Neuronal stem cell (in vitro differentiated cells): ENCODE measurements around the gene CEACAM1.

Experiments used
- DNase-seq: peaks from one replicate; pipeline ENCODE4 v3.0.0-alpha.2; 2013; ENCODE audit warnings: low spot score
- H2AFZ ChIP-seq: one replicate; pipeline ENCODE4 v1.6.1; 2013; ENCODE audit warnings: mild to moderate bottlenecking, low read length, inconsistent platforms
- H2AK5ac ChIP-seq: 2 replicates; pipeline ENCODE4 v1.6.1; 2013; ENCODE audit warnings: low read depth, mild to moderate bottlenecking, inconsistent platforms, low read length, moderate library complexity, mixed read lengths
- H2BK120ac ChIP-seq: 2 replicates; pipeline ENCODE4 v1.6.1; 2013; ENCODE audit warnings: low read depth, mild to moderate bottlenecking, inconsistent platforms, low read length, moderate library complexity, mixed read lengths
- H2BK12ac ChIP-seq: one replicate; pipeline ENCODE4 v1.6.1; 2013; ENCODE audit warnings: low read length, inconsistent platforms
- H2BK15ac ChIP-seq: 2 replicates; pipeline ENCODE4 v1.6.1; 2013; ENCODE audit warnings: mild to moderate bottlenecking, low read length, inconsistent platforms, mixed read lengths
- H2BK5ac ChIP-seq: one replicate; pipeline ENCODE4 v1.6.1; 2013; ENCODE audit warnings: inconsistent platforms, mild to moderate bottlenecking, low read length, moderate library complexity
- H3K14ac ChIP-seq: one replicate; pipeline ENCODE4 v1.6.1; 2013; ENCODE audit warnings: low read length, inconsistent platforms
- H3K18ac ChIP-seq: 2 replicates; pipeline ENCODE4 v1.6.1; 2013; ENCODE audit warnings: low read length, inconsistent platforms
- H3K23ac ChIP-seq: 2 replicates; pipeline ENCODE4 v1.6.1; 2013; ENCODE audit warnings: low read depth, mild to moderate bottlenecking, mixed read lengths, low read length, inconsistent platforms; ENCODE audit not compliant: poor library complexity
- H3K27ac ChIP-seq: replicated peaks from 3 replicates; pipeline ENCODE4 v1.5.1; 2013; ENCODE audit warnings: low read length, inconsistent platforms
- H3K27me3 ChIP-seq, 3 experiments: 2 replicates each; pipeline ENCODE4 v1.6.1; 2013; ENCODE audit warnings: low read length in 3 of 3, mild to moderate bottlenecking in 2 of 3, inconsistent platforms in 1 of 3, low read depth in 1 of 3, mixed read lengths in 1 of 3, moderate library complexity in 1 of 3; ENCODE audit not compliant: control insufficient read depth in 3 of 3, insufficient read depth in 3 of 3
- H3K36me3 ChIP-seq, 2 donors: replicated peaks in 1 of 2; 2 replicates each; pipeline ENCODE4 v1.6.1; 2013; ENCODE audit warnings: low read length in 2 of 2; ENCODE audit not compliant: control insufficient read depth in 2 of 2, insufficient read depth in 2 of 2
- H3K4ac ChIP-seq: 2 replicates; pipeline ENCODE4 v1.6.1; 2013; ENCODE audit warnings: inconsistent platforms, mild to moderate bottlenecking, low read length, moderate library complexity
- H3K4me1 ChIP-seq, 2 donors: 1 replicate in 1 of 2; 2 replicates in 1 of 2; pipeline ENCODE4 v1.6.1; 2013; ENCODE audit warnings: low read length in 2 of 2, low read depth in 1 of 2; ENCODE audit not compliant: control insufficient read depth in 2 of 2, insufficient read depth in 1 of 2
- H3K4me2 ChIP-seq: one replicate; pipeline ENCODE4 v1.6.1; 2013; ENCODE audit warnings: mild to moderate bottlenecking, low read length, inconsistent platforms; ENCODE audit not compliant: insufficient read depth, poor library complexity, severe bottlenecking
- H3K4me3 ChIP-seq, 2 donors: 2 replicates each; pipeline ENCODE4 v1.5.1; 2013; ENCODE audit warnings: low read length in 2 of 2, mild to moderate bottlenecking in 2 of 2, inconsistent platforms in 1 of 2, moderate library complexity in 1 of 2
- H3K79me1 ChIP-seq: one replicate; pipeline ENCODE4 v1.6.1; 2013; ENCODE audit warnings: low read depth, mild to moderate bottlenecking, inconsistent platforms, low read length, moderate library complexity
- H3K9ac ChIP-seq: one replicate; pipeline ENCODE4 v1.6.1; 2013; ENCODE audit warnings: mild to moderate bottlenecking, low read depth, low read length, inconsistent platforms; ENCODE audit not compliant: poor library complexity
- H3K9me3 ChIP-seq, 2 donors: replicated peaks in 1 of 2; 2 replicates each; pipeline versions ENCODE3 to v1.6.1; 2013; ENCODE audit warnings: low read length in 2 of 2, mild to moderate bottlenecking in 2 of 2, inconsistent platforms in 1 of 2, low read depth in 1 of 2, mixed read lengths in 1 of 2, moderate library complexity in 1 of 2; ENCODE audit not compliant: control insufficient read depth in 2 of 2, insufficient read depth in 1 of 2
- H4K8ac ChIP-seq: one replicate; pipeline ENCODE4 v1.6.1; 2013; ENCODE audit warnings: low read depth, mild to moderate bottlenecking, inconsistent platforms, low read length, moderate library complexity
- H4K91ac ChIP-seq: one replicate; pipeline ENCODE4 v1.6.1; 2013; ENCODE audit warnings: low read length, low read depth, mild to moderate bottlenecking, inconsistent platforms; ENCODE audit not compliant: poor library complexity
- WGBS, 2 donors: extraction: QIAGEN DNeasy Blood & Tissue Kit; methylation state at CpG; one replicate each; pipeline ENCODE4 v1.1.7; 2013; ENCODE audit warnings: missing lambda C conversion rate in 2 of 2, mixed read lengths in 1 of 2; ENCODE audit not compliant: insufficient read length in 2 of 2, insufficient replicate concordance in 1 of 2; ENCODE audit errors: extremely low coverage in 2 of 2; 5-methylcytosine and 5-hydroxymethylcytosine counted together

Gene CEACAM1

DNA sequence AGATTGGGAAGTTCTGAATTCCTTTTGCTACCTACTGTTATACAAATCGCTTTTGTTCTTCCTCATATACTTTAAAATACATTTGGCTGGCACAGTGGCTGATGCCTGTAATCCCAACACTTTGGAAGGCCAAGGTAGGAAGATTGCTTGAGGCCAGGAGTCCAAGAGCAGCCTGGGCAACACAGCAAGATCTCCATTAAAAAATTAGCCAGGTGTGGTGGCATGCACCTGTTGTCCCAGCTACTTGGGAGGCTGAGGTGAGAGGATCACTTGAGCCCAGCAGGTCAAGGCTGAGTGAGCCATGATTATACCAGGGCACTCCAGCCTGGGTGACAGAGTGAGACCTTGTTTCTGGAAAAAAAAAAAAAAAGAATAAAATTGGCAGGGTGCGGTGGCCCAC is 51.2 kb downstream of the CEACAM1 start:
- Histone ChIP-seq H3K36me3 (no peaks in the 10 kb centered on the region), H3K14ac (no peak overlapping the region), H2BK12ac (no peak overlapping the region), H2AK5ac (no peak overlapping the region), H3K9me3 (no peaks in the 10 kb centered on the region), H3K4ac (no peak overlapping the region), H3K9ac (no peak overlapping the region), H2BK5ac (no peak overlapping the region), H3K4me2 (no peak overlapping the region), H3K27me3 (no peaks in the 10 kb centered on the region), H3K4me1 (peaks cover 3 to 10% of the 10 kb centered on the region in 2 donors), H3K79me1 (no peaks in the 10 kb centered on the region), H2BK15ac (no peak overlapping the region), H3K27ac (no peak overlapping the region), H3K23ac (no peak overlapping the region), H2BK120ac (no peak overlapping the region), H4K91ac (no peak overlapping the region), H3K4me3 (no peak overlapping the region), H2AFZ (no peak overlapping the region), H4K8ac (no peak overlapping the region), H3K18ac (no peak overlapping the region)
- WGBS, 2 donors: no CpG with 5 or more reads among the region's 2 CpGs
- no peak for DNase-seq

GRCh38 chr19:42475366-42475765 is 52.9 kb downstream of the CEACAM1 start:
- no CpG with 5 or more reads among the region's 4 CpGs for WGBS, 2 donors
- Histone ChIP-seq H4K91ac (no peak overlapping the region), H2AK5ac (no peak overlapping the region), H3K9me3 (no peaks in the 10 kb centered on the region), H3K18ac (no peak overlapping the region), H2BK15ac (no peak overlapping the region), H3K79me1 (no peaks in the 10 kb centered on the region), H4K8ac (no peak overlapping the region), H3K4me3 (no peak overlapping the region), H3K27me3 (no peaks in the 10 kb centered on the region), H2BK120ac (no peak overlapping the region), H3K23ac (no peak overlapping the region), H3K27ac (no peak overlapping the region), H2BK5ac (no peak overlapping the region), H3K4me1 (peaks cover 3 to 10% of the 10 kb centered on the region in 2 donors), H2AFZ (no peak overlapping the region), H2BK12ac (no peak overlapping the region), H3K36me3 (no peaks in the 10 kb centered on the region), H3K14ac (no peak overlapping the region), H3K4ac (no peak overlapping the region), H3K4me2 (no peak overlapping the region), H3K9ac (no peak overlapping the region)
- no peak for DNase-seq

DNA sequence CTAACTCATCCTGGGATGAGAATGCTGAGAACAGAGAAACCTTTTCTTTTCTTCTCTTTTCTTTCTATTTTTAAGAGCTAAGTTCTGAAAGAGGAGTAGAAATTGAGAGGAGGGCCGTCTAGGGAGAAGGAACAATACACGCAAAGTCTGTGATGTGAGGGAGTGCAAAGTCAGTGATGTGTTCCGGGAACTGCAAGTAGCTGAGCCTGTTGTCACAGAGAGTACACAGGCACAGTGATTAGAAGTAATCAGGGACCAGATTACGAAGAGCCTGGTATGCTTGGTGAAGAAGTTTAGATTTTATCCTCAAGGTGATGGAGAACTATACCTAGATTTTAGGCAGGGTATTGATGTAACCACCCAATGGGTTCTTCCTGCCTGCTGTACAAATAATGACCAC is 53.5 kb downstream of the CEACAM1 start:
- H3K27me3 ChIP-seq: no peaks in the 10 kb centered on the region
- H2AK5ac ChIP-seq: no peak overlapping the region
- no peak overlapping the region for H3K4ac ChIP-seq
- H2BK15ac ChIP-seq: no peak overlapping the region
- H2AFZ ChIP-seq: peak overlapping the region; percentile 51
- H3K4me1 ChIP-seq: peaks cover 3 to 10% of the 10 kb centered on the region in 2 donors
- H3K4me2 ChIP-seq: no peak overlapping the region
- H3K36me3 ChIP-seq: no peaks in the 10 kb centered on the region
- no peak overlapping the region for H4K8ac ChIP-seq
- no peak overlapping the region for H3K27ac ChIP-seq
- no peak for DNase-seq
- H4K91ac ChIP-seq: no peak overlapping the region
- H2BK5ac ChIP-seq: no peak overlapping the region
- H3K79me1 ChIP-seq: no peaks in the 10 kb centered on the region
- no peaks in the 10 kb centered on the region for H3K9me3 ChIP-seq
- H2BK120ac ChIP-seq: no peak overlapping the region
- no peak overlapping the region for H3K23ac ChIP-seq
- H3K18ac ChIP-seq: no peak overlapping the region
- H3K9ac ChIP-seq: no peak overlapping the region
- H3K14ac ChIP-seq: no peak overlapping the region
- no peak overlapping the region for H2BK12ac ChIP-seq
- no CpG with 5 or more reads among the region's 4 CpGs for WGBS, 2 donors
- H3K4me3 ChIP-seq: no peak overlapping the region

- Histone ChIP-seq H2AFZ (no peak overlapping the region), H4K8ac (no peak overlapping the region), H2AK5ac (no peak overlapping the region), H3K4me3 (no peak overlapping the region), H2BK120ac (no peak overlapping the region), H4K91ac (no peak overlapping the region), H2BK5ac (no peak overlapping the region), H3K36me3 (no peaks in the 10 kb centered on the region), H2BK15ac (no peak overlapping the region), H3K4me1 (peaks cover 3 to 10% of the 10 kb centered on the region in 2 donors), H3K9ac (no peak overlapping the region), H3K9me3 (no peaks in the 10 kb centered on the region), H3K18ac (no peak overlapping the region), H3K27me3 (no peaks in the 10 kb centered on the region), H3K27ac (no peak overlapping the region), H3K79me1 (no peaks in the 10 kb centered on the region), H3K4ac (no peak overlapping the region), H3K23ac (no peak overlapping the region), H2BK12ac (no peak overlapping the region), H3K4me2 (no peak overlapping the region), H3K14ac (no peak overlapping the region)
- whole genome bisulfite sequencing, 2 donors: no CpG with 5 or more reads among the region's 6 CpGs
- DNase-seq: no peak
Observed at GRCh38 chr19:42473686-42474085, 54.6 kb downstream of the CEACAM1 start.
